GM12801 (cell line): Measurements from ENCODE around the gene COPB2.

Experiments used
- TF ChIP-seq, protein P1 (sequence below): IDR thresholded peaks from one replicate; pipeline ENCODE4 v1.5.1; 2011; ENCODE audit warnings: control low read depth; ENCODE audit not compliant: insufficient read length; ENCODE audit errors: extremely low read depth

The COPB2 gene

DNA sequence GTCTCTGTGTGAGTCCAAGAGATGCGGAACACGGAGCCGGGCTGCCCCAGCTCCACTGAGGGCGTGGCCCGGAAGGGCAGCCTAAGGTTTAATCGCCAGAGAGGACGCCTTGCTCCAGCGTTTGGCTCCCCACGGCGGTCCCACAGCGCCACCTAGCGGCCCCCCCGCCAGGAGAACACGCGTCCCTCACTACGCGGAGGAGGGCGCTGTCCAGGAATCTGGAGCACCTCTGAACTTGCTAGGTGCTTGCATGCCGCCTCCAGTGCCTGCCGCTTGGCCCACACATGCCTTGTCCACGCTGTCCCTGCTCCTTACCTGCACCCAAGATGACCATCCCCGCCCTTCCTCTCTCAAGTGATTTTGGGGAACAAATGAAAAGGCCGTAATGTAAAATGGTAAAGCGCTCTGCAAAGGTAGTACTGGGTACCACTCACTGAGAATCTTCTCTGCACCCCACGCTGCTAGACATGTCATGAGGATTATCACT is 60.0 kb downstream of the COPB2 start:
- TF ChIP-seq, protein P1, sequence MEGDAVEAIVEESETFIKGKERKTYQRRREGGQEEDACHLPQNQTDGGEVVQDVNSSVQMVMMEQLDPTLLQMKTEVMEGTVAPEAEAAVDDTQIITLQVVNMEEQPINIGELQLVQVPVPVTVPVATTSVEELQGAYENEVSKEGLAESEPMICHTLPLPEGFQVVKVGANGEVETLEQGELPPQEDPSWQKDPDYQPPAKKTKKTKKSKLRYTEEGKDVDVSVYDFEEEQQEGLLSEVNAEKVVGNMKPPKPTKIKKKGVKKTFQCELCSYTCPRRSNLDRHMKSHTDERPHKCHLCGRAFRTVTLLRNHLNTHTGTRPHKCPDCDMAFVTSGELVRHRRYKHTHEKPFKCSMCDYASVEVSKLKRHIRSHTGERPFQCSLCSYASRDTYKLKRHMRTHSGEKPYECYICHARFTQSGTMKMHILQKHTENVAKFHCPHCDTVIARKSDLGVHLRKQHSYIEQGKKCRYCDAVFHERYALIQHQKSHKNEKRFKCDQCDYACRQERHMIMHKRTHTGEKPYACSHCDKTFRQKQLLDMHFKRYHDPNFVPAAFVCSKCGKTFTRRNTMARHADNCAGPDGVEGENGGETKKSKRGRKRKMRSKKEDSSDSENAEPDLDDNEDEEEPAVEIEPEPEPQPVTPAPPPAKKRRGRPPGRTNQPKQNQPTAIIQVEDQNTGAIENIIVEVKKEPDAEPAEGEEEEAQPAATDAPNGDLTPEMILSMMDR = peak; percentile 17

DNA sequence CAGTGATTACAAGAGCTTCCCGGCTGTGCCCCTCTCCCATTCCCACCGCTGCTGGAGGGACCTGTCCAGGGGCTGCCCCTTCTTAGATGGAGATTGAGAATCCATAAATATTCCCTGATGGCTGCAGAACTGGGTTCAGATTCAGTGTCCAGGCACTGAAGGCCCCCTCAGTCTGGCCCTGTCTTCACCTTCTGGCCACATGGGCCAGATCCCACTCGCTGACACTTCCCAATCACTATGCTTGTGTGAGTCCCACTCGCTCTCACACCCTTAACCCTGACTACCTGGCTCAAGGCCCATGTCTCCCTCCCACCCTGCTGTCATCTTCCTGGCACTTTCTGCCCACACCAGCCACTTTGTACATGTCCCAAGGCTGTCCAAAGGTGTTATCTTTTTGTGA is 61.1 kb downstream of the COPB2 start:
- TF ChIP-seq, protein P1 = no peak

DNA sequence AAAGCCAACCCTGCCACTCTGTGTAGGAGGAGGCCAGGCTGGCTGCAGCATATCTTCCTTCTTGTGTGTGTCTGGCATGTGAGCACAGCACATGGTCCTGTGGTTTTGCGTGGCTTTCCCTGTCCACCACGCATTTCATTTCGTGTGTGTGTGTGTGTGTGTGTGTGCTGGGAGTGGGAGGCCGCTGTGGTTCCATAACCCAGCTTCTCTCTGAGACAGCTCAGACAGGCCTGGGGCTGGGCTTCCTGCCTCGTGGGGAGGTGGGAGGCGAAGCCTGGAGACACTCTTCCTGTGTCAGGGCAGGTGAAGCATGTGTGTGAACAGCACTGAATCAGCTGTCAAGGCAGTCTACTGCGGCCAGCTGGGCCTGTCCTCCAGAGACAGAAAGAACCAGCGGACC is 61.6 kb downstream of the COPB2 start:
- TF ChIP-seq, protein P1 = no peak

DNA sequence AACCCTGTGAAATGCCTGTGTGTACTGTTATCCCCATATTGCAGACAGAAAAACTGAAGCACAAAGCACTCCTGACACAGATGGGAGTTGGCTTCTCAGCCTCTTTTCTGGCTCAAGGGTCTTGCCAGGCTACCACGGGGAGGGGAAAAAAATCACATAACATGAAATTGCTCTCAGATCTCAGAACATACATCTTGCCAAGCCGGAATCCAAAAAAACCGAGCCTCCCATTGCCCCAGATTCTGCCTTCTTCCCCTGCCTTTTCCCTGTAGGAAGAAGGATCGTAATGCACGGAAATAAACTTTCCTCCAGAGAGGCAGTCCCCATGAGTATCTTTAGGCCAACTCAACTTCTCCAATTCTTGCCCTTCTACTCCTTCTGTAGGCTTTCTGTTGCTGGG is 62.2 kb downstream of the COPB2 start:
- TF ChIP-seq, protein P1 = no peak

DNA sequence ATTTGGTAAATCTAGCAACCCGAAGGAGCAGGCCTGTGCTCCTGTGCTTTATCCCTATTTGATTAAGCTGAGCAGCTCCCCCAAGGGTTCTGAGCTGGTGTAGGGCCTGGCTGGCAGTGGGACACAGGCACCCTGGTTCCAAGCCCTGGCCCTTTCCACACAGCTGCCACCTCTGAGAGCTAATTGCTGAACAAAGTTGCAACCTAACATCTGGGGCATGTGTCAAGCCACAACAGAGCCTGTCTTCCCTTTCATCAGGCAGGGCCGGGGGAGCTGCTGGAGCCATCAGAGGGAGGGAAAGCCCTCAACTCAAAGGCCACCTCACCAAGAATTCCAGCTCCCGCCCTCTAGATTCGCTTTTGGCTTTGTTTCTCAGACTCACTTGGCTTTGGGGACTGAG is 62.7 kb downstream of the COPB2 start:
- TF ChIP-seq, protein P1 = no peak

DNA sequence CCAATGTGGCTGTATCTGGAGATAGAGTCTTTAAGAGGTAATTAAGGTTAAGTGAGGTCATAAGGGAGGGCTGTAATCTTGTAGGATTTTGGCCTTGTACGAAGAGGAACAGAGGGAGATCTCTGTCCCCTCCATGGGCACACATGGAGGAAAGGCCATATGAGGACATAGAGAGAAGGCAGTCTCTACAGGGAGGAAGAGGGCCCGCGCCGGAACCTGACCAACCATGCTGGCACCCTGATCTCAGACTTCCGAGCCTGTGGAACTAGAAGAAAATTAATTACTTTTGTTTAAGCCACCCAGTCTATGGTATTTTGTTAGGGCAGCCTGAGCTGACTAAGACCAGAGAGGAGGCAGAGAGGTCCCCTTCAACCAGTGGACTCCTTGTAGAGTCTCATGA is 63.3 kb downstream of the COPB2 start:
- TF ChIP-seq, protein P1 = no peak

DNA sequence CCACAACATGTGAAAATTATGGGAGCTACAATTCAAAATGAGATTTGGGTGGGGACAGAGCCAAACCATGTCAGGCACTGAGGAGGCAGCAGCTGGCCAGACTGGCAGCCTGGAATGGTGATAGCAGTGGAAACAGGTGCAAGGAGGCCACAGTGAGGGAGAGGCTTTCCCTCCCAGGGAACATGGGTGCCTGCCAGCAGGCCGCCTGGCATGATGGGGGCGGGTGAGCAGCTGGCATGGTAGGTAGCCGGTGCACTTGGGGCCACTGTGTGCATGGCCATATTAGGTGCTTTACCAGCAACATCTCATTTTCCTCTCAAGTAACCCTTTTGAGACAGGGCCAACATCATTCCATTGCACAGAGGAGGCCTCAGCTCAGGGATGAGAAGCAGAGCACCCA is 63.9 kb downstream of the COPB2 start:
- TF ChIP-seq, protein P1 = no peak

DNA sequence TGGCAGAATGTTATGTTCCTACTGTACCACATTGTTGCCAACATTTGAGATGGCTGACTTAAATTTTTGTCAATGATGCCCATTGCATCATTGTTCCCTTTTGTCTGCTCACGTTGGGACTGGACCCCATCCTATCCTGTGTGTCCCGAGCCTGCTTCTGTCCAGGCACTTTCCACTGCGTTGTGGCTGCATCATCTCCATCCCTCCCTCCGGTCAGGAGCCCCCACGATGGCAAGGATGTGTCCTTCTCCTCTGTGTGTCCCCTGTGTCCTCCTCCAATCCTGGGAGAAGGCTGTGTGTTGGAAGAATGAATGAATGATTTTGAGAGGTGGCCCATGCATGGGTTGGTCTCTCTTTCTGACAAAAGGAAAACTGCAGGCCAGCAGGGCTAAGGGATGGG is 65.0 kb downstream of the COPB2 start:
- TF ChIP-seq, protein P1 = no peak
